Fibroblast of lung (primary cell): ENCODE data around the gene SBNO1. TPM values are rescaled to one million over a fixed set of nuclear protein-coding genes. Genes with fewer than 3 reads are reported as not detected.
A peak's percentile ranks its signal among the peaks of the same experiment; 100 is the strongest.

ENCODE experiments used
- DNase-seq, 2 donors: peaks; one replicate each; pipeline versions ENCODE4 v3.0.0 to v3.0.0-alpha.2; 2010; ENCODE audit warnings: low read depth in 2 of 2
- H2AFZ ChIP-seq: 2 replicates; pipeline ENCODE4 v1.5.1; 2012; ENCODE audit warnings: low read length, control low read depth, inconsistent platforms
- H3K27ac ChIP-seq: 2 replicates; pipeline ENCODE4 v1.5.1; 2011; ENCODE audit warnings: low read length, control low read depth; ENCODE audit not compliant: insufficient read depth
- H3K27me3 ChIP-seq: 2 replicates; pipeline ENCODE4 v1.5.1; 2011; ENCODE audit warnings: mild to moderate bottlenecking, low read length; ENCODE audit not compliant: control insufficient read depth, insufficient read depth
- H3K36me3 ChIP-seq: 2 replicates; pipeline ENCODE4 v1.5.1; 2011; ENCODE audit warnings: low read length; ENCODE audit not compliant: control insufficient read depth, insufficient read depth
- H3K4me1 ChIP-seq: 2 replicates; pipeline ENCODE4 v1.5.1; 2011; ENCODE audit warnings: low read length; ENCODE audit not compliant: control insufficient read depth, insufficient read depth; ENCODE audit errors: extremely low read depth
- H3K4me2 ChIP-seq: 2 replicates; pipeline ENCODE4 v1.5.1; 2011; ENCODE audit warnings: low read length, control low read depth; ENCODE audit not compliant: insufficient read depth; ENCODE audit errors: extremely low read depth
- H3K4me3 ChIP-seq, 4 experiments: fragments of 200-600 bp in 1 of 4; sonication (generic) in 1 of 4; replicated peaks in 1 of 4; 2 replicates each; pipeline ENCODE4 v1.5.1; 2011 to 2016; ENCODE audit warnings: low read length in 4 of 4, low read depth in 3 of 4, mild to moderate bottlenecking in 3 of 4, control low read depth in 2 of 4, inconsistent platforms in 1 of 4, mixed read lengths in 1 of 4; ENCODE audit not compliant: insufficient read depth in 1 of 4; ENCODE audit errors: control extremely low read depth in 1 of 4
- H3K79me2 ChIP-seq: 2 replicates; pipeline ENCODE4 v1.5.1; 2012; ENCODE audit warnings: mild to moderate bottlenecking, low read length, inconsistent platforms; ENCODE audit not compliant: control insufficient read depth, insufficient read depth
- H3K9ac ChIP-seq: 2 replicates; pipeline ENCODE4 v1.5.1; 2011; ENCODE audit warnings: mild to moderate bottlenecking, low read length, control low read depth; ENCODE audit not compliant: insufficient read depth
- H3K9me3 ChIP-seq: 2 replicates; pipeline ENCODE4 v1.5.1; 2012; ENCODE audit warnings: low read depth, low read length; ENCODE audit not compliant: control insufficient read depth, insufficient read depth
- H4K20me1 ChIP-seq: 2 replicates; pipeline ENCODE4 v1.5.1; 2011; ENCODE audit warnings: low read length; ENCODE audit not compliant: control insufficient read depth, insufficient read depth; ENCODE audit errors: extremely low read depth
- EZH2 ChIP-seq: IDR thresholded peaks from 2 replicates; pipeline ENCODE4 v1.5.1; 2012; ENCODE audit warnings: low read length, control low read depth, mild to moderate bottlenecking; ENCODE audit errors: missing control alignments
- polyA plus RNA-seq, 2 donors: library from polyadenylated mRNA; depleted of rRNA in 1 of 2; stranded (reverse) in 1 of 2; unstranded in 1 of 2; fragments of >200 nt; gene quantifications; 2 replicates each; pipeline ENCODE4 v1.2.1, GENCODE V29; 2011 to 2012; ENCODE audit warnings: missing spikeins in 1 of 2
- total RNA-seq: library from RNA; depleted of rRNA; stranded (reverse); fragments of >200 nt; gene quantifications from 2 replicates; pipeline ENCODE4 v1.2.1, GENCODE V29; 2014
- TF ChIP-seq, protein P1 (sequence below), 2 donors: IDR thresholded peaks in 1 of 2; conservative IDR thresholded peaks in 1 of 2; 1 replicate in 1 of 2; 2 replicates in 1 of 2; pipeline ENCODE4 v1.5.1; 2011 to 2012; ENCODE audit warnings: low read length in 2 of 2, control low read depth in 1 of 2, inconsistent platforms in 1 of 2, low read depth in 1 of 2, mild to moderate bottlenecking in 1 of 2

Gene SBNO1
- total and polyA plus RNA-seq, 2 donors (not counting 1 experiment from before 2014, with no cell fraction given) = 15.6 to 20.8 TPM

DNA sequence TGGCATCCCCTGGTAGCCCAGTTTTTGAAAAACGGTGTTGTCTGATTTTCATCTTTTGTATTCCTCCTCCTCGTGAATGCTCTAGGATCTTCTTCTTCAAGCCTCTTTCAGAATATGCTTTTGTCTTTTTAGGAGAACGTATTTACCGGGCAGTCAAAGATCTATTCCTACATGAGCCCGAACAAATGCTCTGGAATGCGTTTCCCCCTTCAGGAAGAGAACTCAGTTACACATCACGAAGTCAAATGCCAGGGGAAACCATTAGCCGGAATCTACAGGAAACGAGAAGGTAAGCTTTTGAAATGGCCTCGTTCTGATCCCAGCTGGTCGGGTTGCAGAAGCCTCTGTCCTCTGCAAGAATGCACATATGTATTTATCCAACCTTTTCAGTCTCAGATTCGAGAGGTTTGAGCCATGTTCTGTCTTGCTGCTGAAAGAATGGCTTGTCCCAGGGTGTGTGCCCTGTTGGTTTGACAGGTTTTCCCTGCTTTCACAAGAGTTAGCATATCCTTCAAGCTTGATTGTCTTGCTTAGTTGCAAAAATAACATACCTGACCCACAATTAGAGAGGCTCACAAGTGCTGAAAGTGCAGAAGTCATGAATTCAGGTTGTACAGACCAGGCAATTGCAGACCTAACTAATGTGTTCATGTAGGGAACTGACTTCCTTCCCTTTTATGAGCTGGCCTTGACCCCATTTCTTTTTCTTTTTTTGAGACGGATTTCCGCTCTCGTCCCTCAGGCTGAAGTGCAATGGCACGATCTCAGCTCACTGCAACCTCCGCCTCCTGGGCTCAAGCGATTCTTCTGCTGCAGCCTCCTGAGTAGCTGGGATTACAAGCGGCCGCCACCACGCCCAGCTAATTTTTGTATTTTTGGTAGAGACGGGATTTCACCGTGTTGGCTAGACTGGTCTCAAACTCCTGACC is 26.1 kb upstream of the SBNO1 start:
- H4K20me1 ChIP-seq = no peaks in the 10 kb centered on the region
- no peak overlapping the region for H3K27ac ChIP-seq
- H3K9ac ChIP-seq = no peak overlapping the region
- no peaks in the 10 kb centered on the region for H3K27me3 ChIP-seq
- no peak for DNase-seq
- H3K36me3 ChIP-seq = peaks cover 18% of the 10 kb centered on the region
- peak overlapping the region; percentile 69 for H3K4me2 ChIP-seq
- H2AFZ ChIP-seq = no peak overlapping the region
- H3K4me3 ChIP-seq = peak overlapping the region; percentile 54 to 80 (median 70)
- peaks cover 15% of the 10 kb centered on the region for H3K4me1 ChIP-seq
- TF ChIP-seq, protein P1, sequence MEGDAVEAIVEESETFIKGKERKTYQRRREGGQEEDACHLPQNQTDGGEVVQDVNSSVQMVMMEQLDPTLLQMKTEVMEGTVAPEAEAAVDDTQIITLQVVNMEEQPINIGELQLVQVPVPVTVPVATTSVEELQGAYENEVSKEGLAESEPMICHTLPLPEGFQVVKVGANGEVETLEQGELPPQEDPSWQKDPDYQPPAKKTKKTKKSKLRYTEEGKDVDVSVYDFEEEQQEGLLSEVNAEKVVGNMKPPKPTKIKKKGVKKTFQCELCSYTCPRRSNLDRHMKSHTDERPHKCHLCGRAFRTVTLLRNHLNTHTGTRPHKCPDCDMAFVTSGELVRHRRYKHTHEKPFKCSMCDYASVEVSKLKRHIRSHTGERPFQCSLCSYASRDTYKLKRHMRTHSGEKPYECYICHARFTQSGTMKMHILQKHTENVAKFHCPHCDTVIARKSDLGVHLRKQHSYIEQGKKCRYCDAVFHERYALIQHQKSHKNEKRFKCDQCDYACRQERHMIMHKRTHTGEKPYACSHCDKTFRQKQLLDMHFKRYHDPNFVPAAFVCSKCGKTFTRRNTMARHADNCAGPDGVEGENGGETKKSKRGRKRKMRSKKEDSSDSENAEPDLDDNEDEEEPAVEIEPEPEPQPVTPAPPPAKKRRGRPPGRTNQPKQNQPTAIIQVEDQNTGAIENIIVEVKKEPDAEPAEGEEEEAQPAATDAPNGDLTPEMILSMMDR (conservative IDR thresholded peaks at IDR 0.05 in 1 of 2, IDR thresholded peaks at IDR 0.05 in 1 of 2; ENCODE audit: low read depth in 1 of 2, low read length in 2 of 2) = no peak
- TF ChIP-seq EZH2 = no peak
- H3K9me3 ChIP-seq = no peaks in the 10 kb centered on the region
- peaks cover 70% of the 10 kb centered on the region for H3K79me2 ChIP-seq

DNA sequence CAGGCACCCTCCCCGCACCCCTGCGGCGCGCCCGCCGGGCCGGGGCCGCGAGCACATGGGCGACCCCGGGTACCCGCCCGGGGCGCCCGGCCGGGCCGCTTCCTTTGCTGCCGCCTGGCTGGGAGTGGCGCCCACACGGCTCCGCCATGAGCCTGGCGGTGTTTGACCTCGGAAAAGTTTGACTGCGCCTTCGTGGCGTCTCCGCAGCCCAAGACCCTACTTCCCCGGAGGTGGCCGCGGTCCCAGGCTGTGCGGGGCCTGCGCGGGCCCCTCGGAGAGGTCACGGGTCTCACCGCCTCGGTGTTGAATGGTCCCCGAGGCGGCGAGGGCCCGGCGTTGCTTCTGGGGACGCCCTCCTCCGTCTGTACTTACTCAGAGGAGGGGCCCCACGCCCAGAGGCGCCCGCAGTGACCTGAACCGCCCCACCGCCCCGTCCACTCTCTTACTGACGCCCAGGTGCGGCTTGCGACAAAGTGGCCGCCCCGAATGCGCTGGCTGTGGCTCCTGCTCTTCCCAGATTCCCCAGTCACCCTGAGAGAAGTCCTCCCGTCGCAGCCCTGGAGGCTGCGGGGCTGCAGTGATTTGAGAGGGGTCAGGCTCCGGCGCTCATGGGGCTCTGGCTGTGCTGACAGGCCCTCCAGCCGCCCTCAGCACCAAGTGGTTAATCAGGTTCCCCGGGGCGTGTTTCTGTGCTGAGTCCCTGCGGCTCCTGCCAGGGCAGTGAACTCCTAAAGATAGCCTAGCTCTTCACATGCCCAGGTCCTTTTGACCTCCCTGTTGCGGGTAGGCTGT is 25.1 kb upstream of the SBNO1 start:
- H3K4me3 ChIP-seq = peak overlapping the region; percentile 54 to 80 (median 70)
- peak overlapping the region; percentile 69 for H3K4me2 ChIP-seq
- peaks cover 16% of the 10 kb centered on the region for H3K36me3 ChIP-seq
- peak overlapping the region; percentile 68 for H3K9ac ChIP-seq
- peaks cover 15% of the 10 kb centered on the region for H3K4me1 ChIP-seq
- peak in 1 of 2 donors; percentile 29 for DNase-seq
- H3K27ac ChIP-seq = peak overlapping the region; percentile 41
- no peak for TF ChIP-seq EZH2
- TF ChIP-seq, protein P1 (conservative IDR thresholded peaks at IDR 0.05 in 1 of 2, IDR thresholded peaks at IDR 0.05 in 1 of 2; ENCODE audit: low read depth in 1 of 2, low read length in 2 of 2) = no peak
- no peaks in the 10 kb centered on the region for H3K27me3 ChIP-seq
- peaks cover 68% of the 10 kb centered on the region for H3K79me2 ChIP-seq
- no peaks in the 10 kb centered on the region for H4K20me1 ChIP-seq
- no peaks in the 10 kb centered on the region for H3K9me3 ChIP-seq
- no peak overlapping the region for H2AFZ ChIP-seq

DNA sequence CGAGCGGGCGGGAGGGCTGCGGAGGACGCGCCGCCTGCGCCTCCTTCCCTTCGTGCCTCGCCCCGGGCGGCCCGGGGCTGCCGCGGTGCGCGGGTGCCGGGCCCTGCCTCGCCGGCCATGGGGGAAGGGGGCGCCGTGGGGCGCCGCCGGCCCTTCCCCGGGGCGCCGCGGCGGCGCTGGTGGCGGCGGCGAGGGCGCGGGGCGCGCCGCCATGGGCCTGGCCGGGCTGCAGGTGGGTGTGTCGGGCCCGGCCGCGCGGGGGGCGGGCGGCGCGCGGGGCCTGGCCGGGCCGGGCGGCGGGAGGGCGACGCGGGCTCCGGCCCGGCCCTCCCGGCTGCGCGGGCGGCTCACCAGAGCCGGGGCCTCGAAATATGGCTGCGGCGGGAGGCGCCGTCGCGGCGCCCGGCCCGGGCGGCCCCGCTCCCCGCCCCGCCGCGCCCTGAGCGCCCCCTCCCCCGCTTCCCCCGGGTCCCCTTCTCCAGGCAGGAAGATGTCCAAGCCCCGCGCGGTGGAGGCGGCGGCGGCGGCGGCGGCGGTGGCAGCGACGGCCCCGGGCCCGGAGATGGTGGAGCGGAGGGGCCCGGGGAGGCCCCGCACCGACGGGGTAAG is 24.4 kb upstream of the SBNO1 start:
- DNase-seq = no peak
- TF ChIP-seq, protein P1 (conservative IDR thresholded peaks at IDR 0.05 in 1 of 2, IDR thresholded peaks at IDR 0.05 in 1 of 2; ENCODE audit: low read depth in 1 of 2, low read length in 2 of 2) = no peak
- no peak for TF ChIP-seq EZH2
- H3K4me3 ChIP-seq = peak overlapping the region in 2 of 4 experiments; percentile 63 to 77
- peaks cover 69% of the 10 kb centered on the region for H3K79me2 ChIP-seq
- H3K27ac ChIP-seq = no peak overlapping the region
- H3K9me3 ChIP-seq = no peaks in the 10 kb centered on the region
- peaks cover 14% of the 10 kb centered on the region for H3K36me3 ChIP-seq
- H4K20me1 ChIP-seq = no peaks in the 10 kb centered on the region
- H3K27me3 ChIP-seq = no peaks in the 10 kb centered on the region
- peaks cover 12% of the 10 kb centered on the region for H3K4me1 ChIP-seq
- no peak overlapping the region for H2AFZ ChIP-seq
- H3K9ac ChIP-seq = peak overlapping the region; percentile 68
- H3K4me2 ChIP-seq = no peak overlapping the region
